HEK293 (cell line): ENCODE results near the gene KCNH5.

Experiments used
- SP3 ChIP-seq: fragments of 450-650 bp; formaldehyde crosslinking; IDR thresholded peaks from 2 replicates; pipeline ENCODE4 v1.5.1; 2016; ENCODE audit warnings: missing biosample characterization, missing genetic modification characterization
- TCF7L2 ChIP-seq: IDR thresholded peaks from 2 replicates; pipeline ENCODE4 v1.6.1; 2011; ENCODE audit warnings: low read depth, mild to moderate bottlenecking, inconsistent platforms, low read length, moderate library complexity, borderline replicate concordance
- WT1 ChIP-seq: fragments of 450-650 bp; formaldehyde crosslinking; IDR thresholded peaks from 2 replicates; pipeline ENCODE4 v1.5.1; 2016; ENCODE audit warnings: missing biosample characterization, missing genetic modification characterization
- YY1 ChIP-seq: fragments of 450-650 bp; formaldehyde crosslinking; IDR thresholded peaks from 2 replicates; pipeline ENCODE4 v1.5.1; 2018; ENCODE audit warnings: missing biosample characterization, missing genetic modification characterization
- ZNF266 ChIP-seq: fragments of 450-650 bp; formaldehyde crosslinking; IDR thresholded peaks from 2 replicates; pipeline ENCODE4 v1.5.1; 2016; ENCODE audit warnings: missing biosample characterization, missing genetic modification characterization, low read depth
- ZNF521 ChIP-seq: fragments of 450-650 bp; formaldehyde crosslinking; IDR thresholded peaks from 2 replicates; pipeline ENCODE4 v1.5.1; 2017; ENCODE audit warnings: missing biosample characterization, mild to moderate bottlenecking, missing genetic modification characterization
- ZNF549 ChIP-seq: fragments of 450-650 bp; IDR thresholded peaks from 2 replicates; pipeline ENCODE4 v1.5.1; 2018; ENCODE audit warnings: missing biosample characterization, missing genetic modification characterization, mild to moderate bottlenecking, inconsistent platforms, moderate library complexity
- ZNF747 ChIP-seq: fragments of 450-650 bp; formaldehyde crosslinking; IDR thresholded peaks from 2 replicates; pipeline ENCODE4 v1.5.1; 2016; ENCODE audit warnings: missing biosample characterization, missing genetic modification characterization
- TF ChIP-seq, protein P1 (sequence below): IDR thresholded peaks from 2 replicates; pipeline ENCODE4 v1.6.1; 2011; ENCODE audit warnings: mild to moderate bottlenecking, low read depth, low read length, borderline replicate concordance
- TF ChIP-seq, protein P2 (sequence below): fragments of 450-650 bp; formaldehyde crosslinking; IDR thresholded peaks from 2 replicates; pipeline ENCODE4 v1.5.1; 2016; ENCODE audit warnings: missing biosample characterization, missing genetic modification characterization
- TF ChIP-seq, protein P3 (sequence below): fragments of 450-650 bp; formaldehyde crosslinking; IDR thresholded peaks from 2 replicates; pipeline ENCODE4 v1.5.1; 2017; ENCODE audit warnings: missing biosample characterization, missing genetic modification characterization
- TF ChIP-seq, protein P4 (sequence below): fragments of 450-650 bp; formaldehyde crosslinking; conservative IDR thresholded peaks from 2 replicates; pipeline ENCODE4 v1.5.1; 2016; ENCODE audit warnings: low read depth, missing biosample characterization, missing genetic modification characterization
- TF ChIP-seq, protein P5 (sequence below): fragments of 450-650 bp; formaldehyde crosslinking; IDR thresholded peaks from 2 replicates; pipeline ENCODE4 v1.5.1; 2016; ENCODE audit warnings: missing biosample characterization, missing genetic modification characterization

DNA sequence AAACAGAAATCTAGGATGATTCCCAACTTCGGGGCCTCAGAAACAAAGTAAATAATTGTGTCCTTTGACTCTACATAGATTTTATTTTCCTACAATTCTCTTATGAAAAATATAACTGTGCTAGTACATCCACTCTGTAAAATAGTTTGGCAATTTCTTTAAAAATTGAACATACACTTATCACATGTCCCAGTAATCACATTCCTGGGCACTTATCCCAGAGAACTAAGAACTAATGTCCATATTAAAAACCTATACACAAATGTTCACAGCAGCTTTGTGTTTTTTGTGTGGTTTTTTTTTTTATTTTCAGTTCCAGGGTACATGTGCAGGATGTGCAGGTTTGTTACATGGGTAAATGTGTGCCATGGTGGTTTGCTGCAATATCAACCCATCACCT, 99.0 kb downstream of the KCNH5 start:
- TF ChIP-seq, protein P1, sequence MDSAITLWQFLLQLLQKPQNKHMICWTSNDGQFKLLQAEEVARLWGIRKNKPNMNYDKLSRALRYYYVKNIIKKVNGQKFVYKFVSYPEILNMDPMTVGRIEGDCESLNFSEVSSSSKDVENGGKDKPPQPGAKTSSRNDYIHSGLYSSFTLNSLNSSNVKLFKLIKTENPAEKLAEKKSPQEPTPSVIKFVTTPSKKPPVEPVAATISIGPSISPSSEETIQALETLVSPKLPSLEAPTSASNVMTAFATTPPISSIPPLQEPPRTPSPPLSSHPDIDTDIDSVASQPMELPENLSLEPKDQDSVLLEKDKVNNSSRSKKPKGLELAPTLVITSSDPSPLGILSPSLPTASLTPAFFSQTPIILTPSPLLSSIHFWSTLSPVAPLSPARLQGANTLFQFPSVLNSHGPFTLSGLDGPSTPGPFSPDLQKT, result no peak
- TF ChIP-seq SP3 (no peak), ZNF549 (tag by site-specific recombination) (no peak), TCF7L2 (no peak), YY1 (tag by site-specific recombination) (no peak), ZNF521 (no peak), WT1 (tag by site-specific recombination) (no peak), ZNF266 (tag by site-specific recombination) (no peak), ZNF747 (tag by site-specific recombination) (no peak)
- TF ChIP-seq, protein P2, sequence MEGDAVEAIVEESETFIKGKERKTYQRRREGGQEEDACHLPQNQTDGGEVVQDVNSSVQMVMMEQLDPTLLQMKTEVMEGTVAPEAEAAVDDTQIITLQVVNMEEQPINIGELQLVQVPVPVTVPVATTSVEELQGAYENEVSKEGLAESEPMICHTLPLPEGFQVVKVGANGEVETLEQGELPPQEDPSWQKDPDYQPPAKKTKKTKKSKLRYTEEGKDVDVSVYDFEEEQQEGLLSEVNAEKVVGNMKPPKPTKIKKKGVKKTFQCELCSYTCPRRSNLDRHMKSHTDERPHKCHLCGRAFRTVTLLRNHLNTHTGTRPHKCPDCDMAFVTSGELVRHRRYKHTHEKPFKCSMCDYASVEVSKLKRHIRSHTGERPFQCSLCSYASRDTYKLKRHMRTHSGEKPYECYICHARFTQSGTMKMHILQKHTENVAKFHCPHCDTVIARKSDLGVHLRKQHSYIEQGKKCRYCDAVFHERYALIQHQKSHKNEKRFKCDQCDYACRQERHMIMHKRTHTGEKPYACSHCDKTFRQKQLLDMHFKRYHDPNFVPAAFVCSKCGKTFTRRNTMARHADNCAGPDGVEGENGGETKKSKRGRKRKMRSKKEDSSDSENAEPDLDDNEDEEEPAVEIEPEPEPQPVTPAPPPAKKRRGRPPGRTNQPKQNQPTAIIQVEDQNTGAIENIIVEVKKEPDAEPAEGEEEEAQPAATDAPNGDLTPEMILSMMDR, result no peak
- TF ChIP-seq, protein P3, sequence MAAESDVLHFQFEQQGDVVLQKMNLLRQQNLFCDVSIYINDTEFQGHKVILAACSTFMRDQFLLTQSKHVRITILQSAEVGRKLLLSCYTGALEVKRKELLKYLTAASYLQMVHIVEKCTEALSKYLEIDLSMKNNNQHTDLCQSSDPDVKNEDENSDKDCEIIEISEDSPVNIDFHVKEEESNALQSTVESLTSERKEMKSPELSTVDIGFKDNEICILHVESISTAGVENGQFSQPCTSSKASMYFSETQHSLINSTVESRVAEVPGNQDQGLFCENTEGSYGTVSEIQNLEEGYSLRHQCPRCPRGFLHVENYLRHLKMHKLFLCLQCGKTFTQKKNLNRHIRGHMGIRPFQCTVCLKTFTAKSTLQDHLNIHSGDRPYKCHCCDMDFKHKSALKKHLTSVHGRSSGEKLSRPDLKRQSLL (tag by site-specific recombination), result no peak
- TF ChIP-seq, protein P4, sequence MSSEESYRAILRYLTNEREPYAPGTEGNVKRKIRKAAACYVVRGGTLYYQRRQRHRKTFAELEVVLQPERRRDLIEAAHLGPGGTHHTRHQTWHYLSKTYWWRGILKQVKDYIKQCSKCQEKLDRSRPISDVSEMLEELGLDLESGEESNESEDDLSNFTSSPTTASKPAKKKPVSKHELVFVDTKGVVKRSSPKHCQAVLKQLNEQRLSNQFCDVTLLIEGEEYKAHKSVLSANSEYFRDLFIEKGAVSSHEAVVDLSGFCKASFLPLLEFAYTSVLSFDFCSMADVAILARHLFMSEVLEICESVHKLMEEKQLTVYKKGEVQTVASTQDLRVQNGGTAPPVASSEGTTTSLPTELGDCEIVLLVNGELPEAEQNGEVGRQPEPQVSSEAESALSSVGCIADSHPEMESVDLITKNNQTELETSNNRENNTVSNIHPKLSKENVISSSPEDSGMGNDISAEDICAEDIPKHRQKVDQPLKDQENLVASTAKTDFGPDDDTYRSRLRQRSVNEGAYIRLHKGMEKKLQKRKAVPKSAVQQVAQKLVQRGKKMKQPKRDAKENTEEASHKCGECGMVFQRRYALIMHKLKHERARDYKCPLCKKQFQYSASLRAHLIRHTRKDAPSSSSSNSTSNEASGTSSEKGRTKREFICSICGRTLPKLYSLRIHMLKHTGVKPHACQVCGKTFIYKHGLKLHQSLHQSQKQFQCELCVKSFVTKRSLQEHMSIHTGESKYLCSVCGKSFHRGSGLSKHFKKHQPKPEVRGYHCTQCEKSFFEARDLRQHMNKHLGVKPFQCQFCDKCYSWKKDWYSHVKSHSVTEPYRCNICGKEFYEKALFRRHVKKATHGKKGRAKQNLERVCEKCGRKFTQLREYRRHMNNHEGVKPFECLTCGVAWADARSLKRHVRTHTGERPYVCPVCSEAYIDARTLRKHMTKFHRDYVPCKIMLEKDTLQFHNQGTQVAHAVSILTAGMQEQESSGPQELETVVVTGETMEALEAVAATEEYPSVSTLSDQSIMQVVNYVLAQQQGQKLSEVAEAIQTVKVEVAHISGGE (tag by site-specific recombination), result no peak
- TF ChIP-seq, protein P5, sequence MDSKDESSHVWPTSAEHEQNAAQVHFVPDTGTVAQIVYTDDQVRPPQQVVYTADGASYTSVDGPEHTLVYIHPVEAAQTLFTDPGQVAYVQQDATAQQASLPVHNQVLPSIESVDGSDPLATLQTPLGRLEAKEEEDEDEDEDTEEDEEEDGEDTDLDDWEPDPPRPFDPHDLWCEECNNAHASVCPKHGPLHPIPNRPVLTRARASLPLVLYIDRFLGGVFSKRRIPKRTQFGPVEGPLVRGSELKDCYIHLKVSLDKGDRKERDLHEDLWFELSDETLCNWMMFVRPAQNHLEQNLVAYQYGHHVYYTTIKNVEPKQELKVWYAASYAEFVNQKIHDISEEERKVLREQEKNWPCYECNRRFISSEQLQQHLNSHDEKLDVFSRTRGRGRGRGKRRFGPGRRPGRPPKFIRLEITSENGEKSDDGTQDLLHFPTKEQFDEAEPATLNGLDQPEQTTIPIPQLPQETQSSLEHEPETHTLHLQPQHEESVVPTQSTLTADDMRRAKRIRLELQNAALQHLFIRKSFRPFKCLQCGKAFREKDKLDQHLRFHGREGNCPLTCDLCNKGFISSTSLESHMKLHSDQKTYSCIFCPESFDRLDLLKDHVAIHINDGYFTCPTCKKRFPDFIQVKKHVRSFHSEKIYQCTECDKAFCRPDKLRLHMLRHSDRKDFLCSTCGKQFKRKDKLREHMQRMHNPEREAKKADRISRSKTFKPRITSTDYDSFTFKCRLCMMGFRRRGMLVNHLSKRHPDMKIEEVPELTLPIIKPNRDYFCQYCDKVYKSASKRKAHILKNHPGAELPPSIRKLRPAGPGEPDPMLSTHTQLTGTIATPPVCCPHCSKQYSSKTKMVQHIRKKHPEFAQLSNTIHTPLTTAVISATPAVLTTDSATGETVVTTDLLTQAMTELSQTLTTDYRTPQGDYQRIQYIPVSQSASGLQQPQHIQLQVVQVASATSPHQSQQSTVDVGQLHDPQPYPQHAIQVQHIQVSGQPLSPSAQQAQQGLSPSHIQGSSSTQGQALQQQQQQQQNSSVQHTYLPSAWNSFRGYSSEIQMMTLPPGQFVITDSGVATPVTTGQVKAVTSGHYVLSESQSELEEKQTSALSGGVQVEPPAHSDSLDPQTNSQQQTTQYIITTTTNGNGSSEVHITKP (tag by site-specific recombination), result no peak
